Neural progenitor cell (in vitro differentiated cells): ENCODE measurements around the gene PLA2G2F. TPM values are rescaled to one million over a fixed set of nuclear protein-coding genes. Genes with fewer than 3 reads are reported as not detected.

Experiments
- DNase-seq: peaks from one replicate; pipeline ENCODE4 v3.0.0-alpha.2; 2016; ENCODE audit warnings: low spot score
- H2AFZ ChIP-seq: fragments of 200-600 bp; sonication (generic); replicated peaks from 2 replicates; pipeline ENCODE4 v1.6.1; 2016; ENCODE audit warnings: antibody characterized with exemption
- H3F3A ChIP-seq: fragments of 200-600 bp; sonication (generic); 2 replicates; pipeline ENCODE4 v1.6.1; 2016; ENCODE audit warnings: antibody characterized with exemption, low read depth
- H3K27ac ChIP-seq: fragments of 200-600 bp; sonication (generic); 2 replicates; pipeline ENCODE4 v1.5.1; 2016; ENCODE audit warnings: mild to moderate bottlenecking
- H3K27me3 ChIP-seq: fragments of 200-600 bp; sonication (generic); 2 replicates; pipeline ENCODE4 v1.6.1; 2016; ENCODE audit warnings: mild to moderate bottlenecking, moderate library complexity
- H3K36me3 ChIP-seq: fragments of 200-600 bp; sonication (generic); 2 replicates; pipeline ENCODE4 v1.5.1; 2016
- H3K4me1 ChIP-seq: fragments of 200-600 bp; sonication (generic); 2 replicates; pipeline ENCODE4 v1.6.1; 2016; ENCODE audit warnings: mixed run types
- H3K4me2 ChIP-seq: fragments of 200-600 bp; sonication (generic); 2 replicates; pipeline ENCODE4 v1.6.1; 2016
- H3K4me3 ChIP-seq: fragments of 200-600 bp; sonication (generic); 2 replicates; pipeline ENCODE4 v1.5.1; 2016
- H3K79me2 ChIP-seq: fragments of 200-600 bp; sonication (generic); 2 replicates; pipeline ENCODE4 v1.6.1; 2016; ENCODE audit warnings: low read depth
- H3K9ac ChIP-seq: fragments of 200-600 bp; sonication (generic); 2 replicates; pipeline ENCODE4 v1.6.1; 2016
- H3K9me3 ChIP-seq: fragments of 200-600 bp; sonication (generic); 2 replicates; pipeline ENCODE4 v1.5.1; 2016; ENCODE audit warnings: low read depth
- H4K20me1 ChIP-seq: fragments of 200-600 bp; sonication (generic); 2 replicates; pipeline ENCODE4 v1.6.1; 2016; ENCODE audit warnings: low read depth
- H3K27ac Mint-ChIP-seq: 3 replicates; pipeline ENCODE4 v1.8.0; 2021; ENCODE audit warnings: mixed read lengths
- H3K27me3 Mint-ChIP-seq: 2 replicates; pipeline ENCODE4 v1.8.0; 2022; ENCODE audit warnings: low read depth, mild to moderate bottlenecking, inconsistent platforms, moderate library complexity, mixed read lengths; ENCODE audit not compliant: insufficient read depth
- H3K36me3 Mint-ChIP-seq: 3 replicates; pipeline ENCODE4 v1.8.0; 2021; ENCODE audit warnings: mixed read lengths
- H3K4me1 Mint-ChIP-seq: 3 replicates; pipeline ENCODE4 v1.8.0; 2021; ENCODE audit warnings: mixed read lengths
- H3K4me3 Mint-ChIP-seq: 3 replicates; pipeline ENCODE4 v1.8.0; 2021; ENCODE audit warnings: mild to moderate bottlenecking, moderate library complexity, mixed read lengths
- H3K9me3 Mint-ChIP-seq: 3 replicates; pipeline ENCODE4 v1.8.0; 2020; ENCODE audit warnings: mixed read lengths
- EZH2 ChIP-seq: fragments of 200-600 bp; sonication (generic); IDR thresholded peaks from 2 replicates; pipeline ENCODE4 v1.6.1; 2017; ENCODE audit warnings: antibody characterized with exemption, mild to moderate bottlenecking, moderate library complexity
- EZH2phosphoT487 ChIP-seq: fragments of 200-600 bp; sonication (generic); IDR thresholded peaks from 2 replicates; pipeline ENCODE4 v1.6.1; 2017; ENCODE audit warnings: antibody characterized with exemption
- total RNA-seq: library from RNA; depleted of rRNA; stranded (reverse); fragments of >200 nt; gene quantifications from 2 replicates; pipeline ENCODE4 v1.2.3, GENCODE V29; 2015; ENCODE audit warnings: low replicate concordance
- TF ChIP-seq, protein P1 (sequence below): fragments of 200-600 bp; sonication (generic); IDR thresholded peaks from 2 replicates; pipeline ENCODE4 v1.5.1; 2017; ENCODE audit warnings: antibody characterized with exemption, mild to moderate bottlenecking

Gene PLA2G2F
- total RNA-seq, 1 donor from 2014 or later, result not detected

GRCh38 chr1:20185834-20186782 is 47.0 kb downstream of the PLA2G2F start, which contains the start of the genes PLA2G2C and UBXN10:
PLA2G2C (minus strand) TSS chr1:20186518; CDS start chr1:20177363, 9,155 bp downstream.
UBXN10 (plus strand) TSS chr1:20186096; CDS start chr1:20190562, 4,466 bp downstream.
- H3K79me2 ChIP-seq, result no peaks in the 10 kb centered on the region
- Mint-ChIP-seq H3K27ac (peak within 1 kb of the TSS; percentile 96), H3K4me3 (peak within 1 kb of the TSS; percentile 89), H3K9me3 (no peaks in the 10 kb centered on the region), H3K27me3 (peaks cover 7% of the 10 kb centered on the region), H3K36me3 (peaks cover 3% of the 10 kb centered on the region), H3K4me1 (peaks cover 28% of the 10 kb centered on the region)
- peak within 1 kb of the TSS; percentile 84 for H2AFZ ChIP-seq
- peaks cover 53% of the 10 kb centered on the region for H3K27me3 ChIP-seq
- DNase-seq, result peak; percentile 67
- H3K9me3 ChIP-seq, result no peaks in the 10 kb centered on the region
- H3K4me1 ChIP-seq, result no peaks in the 10 kb centered on the region
- no peak within 1 kb of the TSS for H3K9ac ChIP-seq
- peaks cover 4% of the 10 kb centered on the region for H3F3A ChIP-seq
- no peaks in the 10 kb centered on the region for H3K36me3 ChIP-seq
- H3K27ac ChIP-seq, result no peak within 1 kb of the TSS
- TF ChIP-seq EZH2phosphoT487 (no peak), EZH2 (no peak)
- TF ChIP-seq, protein P1, sequence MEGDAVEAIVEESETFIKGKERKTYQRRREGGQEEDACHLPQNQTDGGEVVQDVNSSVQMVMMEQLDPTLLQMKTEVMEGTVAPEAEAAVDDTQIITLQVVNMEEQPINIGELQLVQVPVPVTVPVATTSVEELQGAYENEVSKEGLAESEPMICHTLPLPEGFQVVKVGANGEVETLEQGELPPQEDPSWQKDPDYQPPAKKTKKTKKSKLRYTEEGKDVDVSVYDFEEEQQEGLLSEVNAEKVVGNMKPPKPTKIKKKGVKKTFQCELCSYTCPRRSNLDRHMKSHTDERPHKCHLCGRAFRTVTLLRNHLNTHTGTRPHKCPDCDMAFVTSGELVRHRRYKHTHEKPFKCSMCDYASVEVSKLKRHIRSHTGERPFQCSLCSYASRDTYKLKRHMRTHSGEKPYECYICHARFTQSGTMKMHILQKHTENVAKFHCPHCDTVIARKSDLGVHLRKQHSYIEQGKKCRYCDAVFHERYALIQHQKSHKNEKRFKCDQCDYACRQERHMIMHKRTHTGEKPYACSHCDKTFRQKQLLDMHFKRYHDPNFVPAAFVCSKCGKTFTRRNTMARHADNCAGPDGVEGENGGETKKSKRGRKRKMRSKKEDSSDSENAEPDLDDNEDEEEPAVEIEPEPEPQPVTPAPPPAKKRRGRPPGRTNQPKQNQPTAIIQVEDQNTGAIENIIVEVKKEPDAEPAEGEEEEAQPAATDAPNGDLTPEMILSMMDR, result no peak
- H4K20me1 ChIP-seq, result no peaks in the 10 kb centered on the region
- peak within 1 kb of the TSS; percentile 93 for H3K4me2 ChIP-seq
- peak within 1 kb of the TSS; percentile 71 for H3K4me3 ChIP-seq

DNA sequence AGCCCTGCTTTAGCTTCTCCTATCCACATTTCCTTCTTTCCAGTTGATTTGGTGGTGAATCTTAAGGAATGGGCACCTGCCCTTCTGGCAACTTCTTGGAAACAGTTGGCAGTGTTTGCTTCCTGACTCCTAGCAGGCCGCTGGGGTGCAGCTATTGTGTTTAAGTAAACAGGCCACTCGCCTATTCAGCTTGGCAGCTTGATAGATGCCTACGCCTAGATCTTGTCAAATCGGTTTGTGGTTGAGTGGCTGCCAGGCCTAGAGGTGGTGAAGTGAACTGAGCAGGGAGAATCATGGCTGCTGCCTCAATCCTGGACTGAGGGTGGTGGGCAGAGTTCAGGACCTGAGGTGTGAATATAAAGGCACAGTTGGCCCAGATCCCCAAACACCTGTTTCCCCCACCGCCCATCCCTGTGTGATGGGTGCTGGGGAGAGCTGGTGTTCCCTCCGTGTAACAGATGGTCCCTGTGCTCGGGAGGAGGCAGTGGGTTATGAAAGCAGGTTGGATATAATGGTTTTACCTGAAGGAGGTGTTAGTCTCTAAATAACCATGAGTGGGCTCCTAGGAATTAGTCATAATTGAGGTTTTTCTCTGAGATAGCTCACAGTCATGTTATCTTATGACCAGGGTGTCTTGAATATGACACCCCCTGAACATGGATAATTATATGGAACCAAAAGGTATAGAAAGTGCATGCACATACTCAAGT is 48.1 kb downstream of the PLA2G2F start:
- no peaks in the 10 kb centered on the region for H3K9me3 ChIP-seq
- H3K4me3 ChIP-seq, result no peak overlapping the region
- H3K79me2 ChIP-seq, result no peaks in the 10 kb centered on the region
- no peak for DNase-seq
- no peak overlapping the region for H3K9ac ChIP-seq
- Mint-ChIP-seq H3K4me3 (peak overlapping the region; percentile 89), H3K27ac (no peak overlapping the region), H3K36me3 (peaks cover 3% of the 10 kb centered on the region), H3K4me1 (peaks cover 28% of the 10 kb centered on the region), H3K27me3 (peaks cover 7% of the 10 kb centered on the region), H3K9me3 (no peaks in the 10 kb centered on the region)
- H2AFZ ChIP-seq, result no peak overlapping the region
- no peaks in the 10 kb centered on the region for H4K20me1 ChIP-seq
- no peak overlapping the region for H3K27ac ChIP-seq
- no peaks in the 10 kb centered on the region for H3K4me1 ChIP-seq
- no peak for TF ChIP-seq EZH2
- no peak for TF ChIP-seq EZH2phosphoT487
- TF ChIP-seq, protein P1, result no peak
- H3F3A ChIP-seq, result peaks cover 4% of the 10 kb centered on the region
- no peak overlapping the region for H3K4me2 ChIP-seq
- peaks cover 53% of the 10 kb centered on the region for H3K27me3 ChIP-seq
- no peaks in the 10 kb centered on the region for H3K36me3 ChIP-seq

DNA sequence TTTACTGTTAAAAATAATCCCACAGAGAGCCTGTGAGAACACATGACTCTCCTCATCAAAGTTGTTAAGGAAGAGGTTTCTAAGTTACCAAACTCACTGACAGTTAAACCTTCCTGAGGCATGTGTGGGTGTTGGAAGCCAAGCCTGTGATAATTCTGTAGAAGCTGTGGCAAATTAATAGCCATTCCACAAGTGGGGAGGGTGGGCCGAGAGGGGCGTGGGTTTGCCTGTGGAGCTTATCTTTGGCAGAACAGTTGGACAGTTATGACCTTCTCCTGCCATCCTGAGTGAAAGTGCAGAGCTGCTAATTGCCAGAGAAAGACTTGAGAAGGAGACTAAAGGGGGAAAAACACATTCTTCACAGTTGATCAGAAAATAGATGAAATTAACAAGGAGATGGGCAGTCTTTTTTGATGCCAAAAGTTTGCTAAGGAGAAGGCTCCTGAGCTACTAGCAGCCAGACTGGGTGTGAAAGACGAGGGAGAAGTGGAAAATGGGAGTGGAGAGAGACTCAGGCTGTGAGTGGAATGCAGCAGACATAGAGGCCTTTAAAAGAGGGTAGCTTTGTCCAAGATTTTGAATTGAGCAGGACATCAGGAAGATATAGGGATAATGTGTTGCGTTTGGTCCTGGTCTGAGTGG is 48.8 kb downstream of the PLA2G2F start:
- Mint-ChIP-seq H3K36me3 (peaks cover 3% of the 10 kb centered on the region), H3K4me1 (peaks cover 28% of the 10 kb centered on the region), H3K9me3 (no peaks in the 10 kb centered on the region), H3K27ac (no peak overlapping the region), H3K4me3 (peak overlapping the region; percentile 2), H3K27me3 (peaks cover 7% of the 10 kb centered on the region)
- Histone ChIP-seq H3F3A (peaks cover 4% of the 10 kb centered on the region), H3K9ac (no peak overlapping the region), H2AFZ (no peak overlapping the region), H3K79me2 (no peaks in the 10 kb centered on the region), H3K4me1 (no peaks in the 10 kb centered on the region), H4K20me1 (no peaks in the 10 kb centered on the region), H3K4me3 (no peak overlapping the region), H3K9me3 (no peaks in the 10 kb centered on the region), H3K4me2 (no peak overlapping the region), H3K27ac (no peak overlapping the region), H3K36me3 (no peaks in the 10 kb centered on the region), H3K27me3 (peaks cover 53% of the 10 kb centered on the region)
- DNase-seq, result no peak
- TF ChIP-seq EZH2phosphoT487, result no peak
- TF ChIP-seq EZH2, result no peak
- TF ChIP-seq, protein P1, result no peak
